GM19099 (cell line): ENCODE data around the gene SULT1C3.

ENCODE experiments used
- POLR2A ChIP-seq: IDR thresholded peaks from 3 replicates; pipeline ENCODE4 v1.6.1; 2011; ENCODE audit warnings: low read depth; ENCODE audit not compliant: insufficient read length; ENCODE audit errors: extremely low read depth

The SULT1C3 gene

GRCh38 chr2:108239786-108240185 is at the start of gene SULT1C3:
TSS of gene SULT1C3 (plus strand) at chr2:108239968. CDS start at chr2:108247195, 7,227 bp downstream.
- no peak for TF ChIP-seq POLR2A

- TF ChIP-seq POLR2A, result no peak
Observed at GRCh38 chr2:108193251-108193650, 46.5 kb upstream of the SULT1C3 start.

GRCh38 chr2:108194409-108195132 is 45.2 kb upstream of the SULT1C3 start:
- no peak for TF ChIP-seq POLR2A

- no peak for TF ChIP-seq POLR2A
Observed at GRCh38 chr2:108195133-108195439, 44.7 kb upstream of the SULT1C3 start.

- TF ChIP-seq POLR2A, result no peak
Observed at GRCh38 chr2:108199726-108200125, 40.0 kb upstream of the SULT1C3 start.

- TF ChIP-seq POLR2A, result no peak
Observed at GRCh38 chr2:108200569-108200968, 39.2 kb upstream of the SULT1C3 start.

GRCh38 chr2:108212671-108213070 is 27.1 kb upstream of the SULT1C3 start:
- no peak for TF ChIP-seq POLR2A

- TF ChIP-seq POLR2A, result no peak
Observed at GRCh38 chr2:108215794-108216211, 24.0 kb upstream of the SULT1C3 start.

GRCh38 chr2:108217211-108217610 is 22.6 kb upstream of the SULT1C3 start:
- TF ChIP-seq POLR2A, result no peak

- no peak for TF ChIP-seq POLR2A
Observed at GRCh38 chr2:108219688-108220087, 20.1 kb upstream of the SULT1C3 start.

GRCh38 chr2:108220191-108220590 is 19.6 kb upstream of the SULT1C3 start:
- no peak for TF ChIP-seq POLR2A

GRCh38 chr2:108220942-108221541 is 18.7 kb upstream of the SULT1C3 start:
- no peak for TF ChIP-seq POLR2A

- no peak for TF ChIP-seq POLR2A
Observed at GRCh38 chr2:108222261-108222660, 17.5 kb upstream of the SULT1C3 start.

- TF ChIP-seq POLR2A, result no peak
Observed at GRCh38 chr2:108223573-108223972, 16.2 kb upstream of the SULT1C3 start.

GRCh38 chr2:108224022-108224421 is 15.7 kb upstream of the SULT1C3 start:
- TF ChIP-seq POLR2A, result no peak

- TF ChIP-seq POLR2A, result no peak
Observed at GRCh38 chr2:108226564-108226963, 13.2 kb upstream of the SULT1C3 start.

- TF ChIP-seq POLR2A, result no peak
Observed at GRCh38 chr2:108228006-108228405, 11.8 kb upstream of the SULT1C3 start.
